ENCODE data around the gene RABL6. TPM values are rescaled to one million over a fixed set of nuclear protein-coding genes. Genes with fewer than 3 reads are reported as not detected.
"Not testable (repeated sequence)": the region's sequence is repeated elsewhere in the genome, so short reads cannot be mapped to it uniquely, and the experiment has no call there.

RABL6 gene
- polyA plus RNA-seq, 4 donors = 75.5 to 114 (median 82.3) TPM

DNA sequence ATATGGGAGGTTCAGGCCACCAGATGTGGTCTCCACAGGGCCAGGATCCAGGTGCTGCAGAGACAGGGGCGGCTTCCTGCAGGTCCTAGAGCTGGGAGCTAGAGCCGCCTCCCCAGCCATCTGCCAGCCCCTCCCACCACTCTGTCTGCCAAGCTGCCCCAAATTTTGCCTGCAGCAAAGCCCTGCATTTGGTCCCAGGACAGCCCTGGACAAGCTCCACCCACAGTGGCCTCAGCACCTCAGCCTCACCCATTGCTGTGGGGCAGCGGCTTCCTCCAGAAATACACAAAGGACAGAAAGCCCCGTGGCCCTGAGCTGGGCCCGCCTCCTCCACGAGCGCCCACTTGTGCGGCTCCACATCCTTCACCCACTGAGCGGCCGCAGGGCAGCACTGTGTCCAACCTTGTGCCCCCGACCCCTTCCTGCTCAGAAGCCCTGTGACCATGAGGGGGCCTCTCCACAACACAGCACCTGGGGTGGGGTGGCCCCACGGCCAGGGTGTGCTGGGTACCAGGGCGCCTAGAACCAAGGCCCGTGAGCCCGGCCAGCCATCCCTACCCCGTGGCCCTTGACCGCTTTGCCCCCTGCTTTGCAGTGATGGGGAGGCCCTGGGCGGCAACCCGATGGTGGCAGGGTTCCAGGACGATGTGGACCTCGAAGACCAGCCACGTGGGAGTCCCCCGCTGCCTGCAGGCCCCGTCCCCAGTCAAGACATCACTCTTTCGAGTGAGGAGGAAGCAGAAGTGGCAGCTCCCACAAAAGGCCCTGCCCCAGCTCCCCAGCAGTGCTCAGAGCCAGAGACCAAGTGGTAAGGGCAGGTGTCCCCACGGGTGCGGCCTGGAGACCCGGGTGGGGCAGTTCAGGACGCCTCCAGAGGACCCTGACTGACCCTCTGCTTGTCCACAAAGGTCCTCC, 30.8 kb downstream of the RABL6 start:
- 81 to 89% (median 84%) methylated on average over 29 of the region's 29 CpGs for WGBS, 3 donors
- Histone ChIP-seq H3K4me1 (ENCODE audit: control insufficient read depth in 3 of 3, insufficient read depth in 2 of 3, low read depth in 1 of 3, low read length in 2 of 3) (peaks cover 0 to 47% (median 4%) of the 10 kb centered on the region in 3 donors), H3K27ac (ENCODE audit: low read depth in 1 of 3, low read length in 2 of 3) (no peak overlapping the region), H3K9me3 (ENCODE audit: control insufficient read depth in 2 of 2, insufficient read depth in 1 of 2, low read depth in 1 of 2, low read length in 1 of 2) (no peaks in the 10 kb centered on the region), H3K36me3 (ENCODE audit: control insufficient read depth in 3 of 3, insufficient read depth in 2 of 3, low read depth in 1 of 3, low read length in 3 of 3) (peaks cover 2 to 65% (median 19%) of the 10 kb centered on the region in 3 donors), H3K27me3 (ENCODE audit: control insufficient read depth in 3 of 3, insufficient read depth in 3 of 3, low read length in 3 of 3) (peaks cover 0 to 3% (median 0%) of the 10 kb centered on the region in 3 donors), H3K4me3 (ENCODE audit: low read depth in 1 of 3, low read length in 3 of 3) (no peak overlapping the region)
- FAIRE-seq (no peak), DNase-seq (no peak)

DNA sequence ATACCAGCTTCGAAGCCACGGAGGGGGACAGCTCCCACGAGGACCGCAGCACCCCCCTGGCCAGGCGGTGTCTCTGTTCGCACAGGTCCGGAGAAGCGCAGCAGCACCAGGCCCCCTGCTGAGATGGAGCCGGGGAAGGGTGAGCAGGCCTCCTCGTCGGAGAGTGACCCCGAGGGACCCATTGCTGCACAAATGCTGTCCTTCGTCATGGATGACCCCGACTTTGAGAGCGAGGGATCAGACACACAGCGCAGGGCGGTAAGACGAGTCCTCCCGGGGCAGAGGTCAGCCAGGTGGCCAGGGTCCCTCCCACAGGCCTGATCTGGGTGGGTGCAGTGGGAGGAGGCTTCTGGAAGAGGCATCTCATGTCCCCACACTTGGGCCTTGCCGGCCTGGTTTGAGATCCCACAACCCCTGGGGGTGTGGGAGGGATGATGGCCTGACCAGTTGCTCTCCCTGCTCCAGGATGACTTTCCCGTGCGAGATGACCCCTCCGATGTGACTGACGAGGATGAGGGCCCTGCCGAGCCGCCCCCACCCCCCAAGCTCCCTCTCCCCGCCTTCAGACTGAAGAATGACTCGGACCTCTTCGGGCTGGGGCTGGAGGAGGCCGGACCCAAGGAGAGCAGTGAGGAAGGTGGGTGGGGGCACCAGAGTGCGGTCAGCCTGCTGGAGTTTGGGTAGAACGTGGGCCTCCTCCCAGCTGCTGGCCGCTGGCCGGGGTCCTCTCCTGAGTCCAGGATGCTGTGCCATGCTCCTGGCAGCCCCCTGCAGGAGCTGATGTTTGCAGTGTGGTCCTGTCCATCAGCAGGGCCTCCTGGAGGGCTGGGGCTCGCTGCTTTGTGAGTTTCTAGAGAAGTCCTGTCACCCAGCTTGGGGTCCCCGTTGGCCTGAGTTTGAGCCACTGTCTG, 31.7 kb downstream of the RABL6 start:
- FAIRE-seq (no peak), DNase-seq (peak in 1 of 2 donors; percentile 14)
- WGBS, 3 donors = 86 to 87% (median 87%) methylated on average over 36 of the region's 36 CpGs
- H3K36me3 ChIP-seq (ENCODE audit: control insufficient read depth in 3 of 3, insufficient read depth in 2 of 3, low read depth in 1 of 3, low read length in 3 of 3) = peaks cover 2 to 61% (median 19%) of the 10 kb centered on the region in 3 donors
- H3K27me3 ChIP-seq (ENCODE audit: control insufficient read depth in 3 of 3, insufficient read depth in 3 of 3, low read length in 3 of 3) = peaks cover 0 to 4% (median 0%) of the 10 kb centered on the region in 3 donors
- no peak overlapping the region for H3K4me3 ChIP-seq (ENCODE audit: low read depth in 1 of 3, low read length in 3 of 3)
- H3K9me3 ChIP-seq (ENCODE audit: control insufficient read depth in 2 of 2, insufficient read depth in 1 of 2, low read depth in 1 of 2, low read length in 1 of 2) = no peaks in the 10 kb centered on the region
- peaks cover 0 to 49% (median 4%) of the 10 kb centered on the region in 3 donors for H3K4me1 ChIP-seq (ENCODE audit: control insufficient read depth in 3 of 3, insufficient read depth in 2 of 3, low read depth in 1 of 3, low read length in 2 of 3)
- H3K27ac ChIP-seq (ENCODE audit: low read depth in 1 of 3, low read length in 2 of 3) = peak overlapping the region in 1 of 3 donors; percentile 84

DNA sequence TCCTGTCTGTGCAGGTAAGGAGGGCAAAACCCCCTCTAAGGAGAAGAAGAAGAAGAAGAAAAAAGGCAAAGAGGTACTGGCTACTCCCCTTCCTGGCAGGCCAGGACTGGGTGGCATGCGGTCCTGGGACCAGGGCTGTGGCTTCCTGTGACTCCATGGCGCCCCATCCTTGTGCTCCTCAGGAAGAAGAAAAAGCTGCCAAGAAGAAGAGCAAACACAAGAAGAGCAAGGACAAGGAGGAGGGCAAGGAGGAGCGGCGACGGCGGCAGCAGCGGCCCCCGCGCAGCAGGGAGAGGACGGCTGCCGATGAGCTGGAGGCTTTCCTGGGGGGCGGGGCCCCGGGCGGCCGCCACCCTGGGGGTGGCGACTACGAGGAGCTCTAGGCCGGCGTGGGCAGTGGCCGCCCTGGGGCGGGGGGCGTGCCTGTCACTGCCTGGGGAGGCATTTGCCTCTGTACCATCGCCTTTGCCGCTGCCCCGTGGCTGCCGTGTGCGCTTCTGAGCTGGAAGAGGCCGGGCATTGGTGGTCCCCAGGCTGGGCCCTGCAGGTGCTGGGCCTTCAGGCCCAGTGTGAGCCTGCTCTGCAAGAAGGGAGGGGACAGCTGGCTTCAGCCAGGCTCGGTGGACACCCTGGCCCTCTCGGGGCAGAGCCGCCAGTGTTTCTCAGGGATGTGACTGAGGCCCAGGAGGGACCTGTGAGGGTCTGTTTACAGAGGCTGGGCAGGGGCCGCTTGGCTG, 32.6 kb downstream of the RABL6 start:
- H3K27ac ChIP-seq (ENCODE audit: low read depth in 1 of 3, low read length in 2 of 3) = peak overlapping the region; percentile 75 to 90 (median 84)
- peaks cover 2 to 58% (median 17%) of the 10 kb centered on the region in 3 donors for H3K36me3 ChIP-seq (ENCODE audit: control insufficient read depth in 3 of 3, insufficient read depth in 2 of 3, low read depth in 1 of 3, low read length in 3 of 3)
- no peak overlapping the region for H3K4me3 ChIP-seq (ENCODE audit: low read depth in 1 of 3, low read length in 3 of 3)
- peaks cover 0 to 8% (median 3%) of the 10 kb centered on the region in 3 donors for H3K27me3 ChIP-seq (ENCODE audit: control insufficient read depth in 3 of 3, insufficient read depth in 3 of 3, low read length in 3 of 3)
- H3K4me1 ChIP-seq (ENCODE audit: control insufficient read depth in 3 of 3, insufficient read depth in 2 of 3, low read depth in 1 of 3, low read length in 2 of 3) = peaks cover 0 to 52% (median 4%) of the 10 kb centered on the region in 3 donors
- 20 to 64% (median 45%) methylated on average over 28 to 32 of the region's 32 CpGs for WGBS, 3 donors
- peaks cover 0 to 4% of the 10 kb centered on the region in 2 donors for H3K9me3 ChIP-seq (ENCODE audit: control insufficient read depth in 2 of 2, insufficient read depth in 1 of 2, low read depth in 1 of 2, low read length in 1 of 2)
- no peak for FAIRE-seq
- DNase-seq = peak; percentile 41 to 71

GRCh38 chr9:136840877-136841645, 33.3 kb downstream of the RABL6 start:
- Histone ChIP-seq H3K36me3 (ENCODE audit: control insufficient read depth in 3 of 3, insufficient read depth in 2 of 3, low read depth in 1 of 3, low read length in 3 of 3) (peaks cover 2 to 51% (median 17%) of the 10 kb centered on the region in 3 donors), H3K4me3 (ENCODE audit: low read depth in 1 of 3, low read length in 3 of 3) (no peak overlapping the region), H3K27ac (ENCODE audit: low read depth in 1 of 3, low read length in 2 of 3) (peak overlapping the region; percentile 75 to 90 (median 84)), H3K4me1 (ENCODE audit: control insufficient read depth in 3 of 3, insufficient read depth in 2 of 3, low read depth in 1 of 3, low read length in 2 of 3) (peaks cover 0 to 53% (median 4%) of the 10 kb centered on the region in 3 donors), H3K27me3 (ENCODE audit: control insufficient read depth in 3 of 3, insufficient read depth in 3 of 3, low read length in 3 of 3) (peaks cover 3 to 14% (median 3%) of the 10 kb centered on the region in 3 donors), H3K9me3 (ENCODE audit: control insufficient read depth in 2 of 2, insufficient read depth in 1 of 2, low read depth in 1 of 2, low read length in 1 of 2) (peaks cover 0 to 6% of the 10 kb centered on the region in 2 donors)
- WGBS, 3 donors = 13 to 60% (median 42%) methylated on average over 23 to 28 of the region's 28 CpGs
- DNase-seq (peak; percentile 94 to 95), FAIRE-seq (no peak)

GRCh38 chr9:136841646-136842379, 34.1 kb downstream of the RABL6 start:
- H3K9me3 ChIP-seq (ENCODE audit: control insufficient read depth in 2 of 2, insufficient read depth in 1 of 2, low read depth in 1 of 2, low read length in 1 of 2); FAIRE-seq: not testable (repeated sequence)
- WGBS, 3 donors = 15 to 38% (median 19%) methylated on average over 14 to 16 of the region's 16 CpGs
- Histone ChIP-seq H3K4me1 (ENCODE audit: control insufficient read depth in 3 of 3, insufficient read depth in 2 of 3, low read depth in 1 of 3, low read length in 2 of 3) (peaks cover 0 to 58% (median 4%) of the 10 kb centered on the region in 3 donors), H3K27ac (ENCODE audit: low read depth in 1 of 3, low read length in 2 of 3) (peak overlapping the region; percentile 59 to 84 (median 59)), H3K27me3 (ENCODE audit: control insufficient read depth in 3 of 3, insufficient read depth in 3 of 3, low read length in 3 of 3) (peaks cover 3 to 19% (median 9%) of the 10 kb centered on the region in 3 donors), H3K4me3 (ENCODE audit: low read depth in 1 of 3, low read length in 3 of 3) (peak overlapping the region in 2 of 3 donors; percentile 38 to 52), H3K36me3 (ENCODE audit: control insufficient read depth in 3 of 3, insufficient read depth in 2 of 3, low read depth in 1 of 3, low read length in 3 of 3) (peaks cover 2 to 44% (median 13%) of the 10 kb centered on the region in 3 donors)
- DNase-seq = peak in 1 of 2 donors; percentile 48

DNA sequence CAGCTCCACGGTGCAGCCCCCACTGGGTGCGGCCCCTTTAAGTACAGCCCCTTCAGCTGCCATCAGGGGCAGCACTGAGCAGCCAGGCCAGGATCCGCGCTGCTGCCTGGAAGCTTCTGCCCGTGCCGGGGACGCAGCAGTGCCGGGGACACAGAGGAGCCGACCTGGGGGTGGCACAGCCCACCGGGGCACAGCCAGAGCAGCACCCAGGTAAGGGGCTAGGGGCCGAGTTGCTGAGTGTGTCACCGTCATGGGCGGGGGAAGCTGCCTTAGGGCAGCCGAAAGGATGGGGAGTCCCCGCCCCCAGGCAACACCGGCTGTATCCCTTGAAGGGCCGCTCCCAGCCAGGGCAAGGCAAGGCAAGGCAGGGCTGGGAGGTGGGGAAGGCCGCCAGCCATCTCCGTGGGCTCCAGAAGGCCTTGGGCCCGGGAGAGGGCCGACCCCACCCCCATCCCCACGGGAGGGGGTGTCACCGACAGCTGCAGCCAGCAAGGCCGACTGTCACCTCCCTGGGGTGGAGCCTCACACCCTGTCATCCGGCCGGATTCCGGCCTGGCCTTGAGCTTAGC, 34.7 kb downstream of the RABL6 start, which contains the start of gene AJM1:
AJM1 (plus strand) TSS at position 99 of the 569 bp plus-strand sequence. CDS start 1,937 bp downstream, outside the sequence.
- peaks cover 3 to 20% (median 9%) of the 10 kb centered on the region in 3 donors for H3K27me3 ChIP-seq (ENCODE audit: control insufficient read depth in 3 of 3, insufficient read depth in 3 of 3, low read length in 3 of 3)
- 0 to 1% (median 1%) methylated on average over 17 to 25 of the region's 27 CpGs for WGBS, 3 donors
- H3K4me1 ChIP-seq (ENCODE audit: control insufficient read depth in 3 of 3, insufficient read depth in 2 of 3, low read depth in 1 of 3, low read length in 2 of 3) = peaks cover 0 to 59% (median 4%) of the 10 kb centered on the region in 3 donors
- peaks cover 2 to 37% (median 13%) of the 10 kb centered on the region in 3 donors for H3K36me3 ChIP-seq (ENCODE audit: control insufficient read depth in 3 of 3, insufficient read depth in 2 of 3, low read depth in 1 of 3, low read length in 3 of 3)
- not testable (repeated sequence) for FAIRE-seq; H3K9me3 ChIP-seq (ENCODE audit: control insufficient read depth in 2 of 2, insufficient read depth in 1 of 2, low read depth in 1 of 2, low read length in 1 of 2)
- peak within 1 kb of the TSS; percentile 59 to 84 (median 59) for H3K27ac ChIP-seq (ENCODE audit: low read depth in 1 of 3, low read length in 2 of 3)
- DNase-seq = peak; percentile 74 to 94
- H3K4me3 ChIP-seq (ENCODE audit: low read depth in 1 of 3, low read length in 3 of 3) = peak within 1 kb of the TSS; percentile 36 to 52 (median 38)
